ENCODE measurements around the gene NRP1. TPM values are rescaled to one million over a fixed set of nuclear protein-coding genes. Genes with fewer than 3 reads are reported as not detected.

NRP1 gene
- total RNA-seq, 1 experiment from 2014 or later, result 31.7 TPM

GRCh38 chr10:33254556-33255160, 79.8 kb downstream of the NRP1 start:
- CTCF ChIA-PET, result no interaction called here
- POLR2A ChIA-PET (ENCODE audit: low non-redundant PET), result no interaction called here
- Histone ChIP-seq H3K9me3 (ENCODE audit: low read depth, low read length, poor library complexity, severe bottlenecking) (no peaks in the 10 kb centered on the region), H3K27me3 (replicated peaks; ENCODE audit: insufficient read depth, low read depth, low read length, poor library complexity) (no peaks in the 10 kb centered on the region), H3K27ac (ENCODE audit: low read depth, low read length, poor library complexity, severe bottlenecking) (no peak overlapping the region), H3K4me3 (ENCODE audit: low read depth, low read length, poor library complexity, severe bottlenecking) (no peak overlapping the region), H3K36me3 (ENCODE audit: insufficient read depth, low read length, poor library complexity, severe bottlenecking) (no peaks in the 10 kb centered on the region), H3K4me1 (ENCODE audit: insufficient read depth, low read length, poor library complexity, severe bottlenecking) (peaks cover 2% of the 10 kb centered on the region)
- TF ChIP-seq CTCF (conservative IDR thresholded peaks at IDR 0.05; ENCODE audit: low read depth, low read length) (no peak), EZH2 (IDR thresholded peaks at IDR 0.05; ENCODE audit: borderline replicate concordance, low read depth, low read length, poor library complexity, severe bottlenecking) (no peak)
- BruUV-seq (replicated peaks), result no TSS peak
- no peak for DNase-seq (ENCODE audit: low spot score)
- intact Hi-C loops (cut with micrococcal nuclease; ENCODE audit: unreplicated experiment), result no loop called here

GRCh38 chr10:33253411-33253810, 81.1 kb downstream of the NRP1 start:
- POLR2A ChIA-PET (ENCODE audit: low non-redundant PET), result no interaction called here
- H3K27ac ChIP-seq (ENCODE audit: low read depth, low read length, poor library complexity, severe bottlenecking), result no peak overlapping the region
- no peaks in the 10 kb centered on the region for H3K9me3 ChIP-seq (ENCODE audit: low read depth, low read length, poor library complexity, severe bottlenecking)
- CTCF ChIA-PET, result no interaction called here
- intact Hi-C loops (cut with micrococcal nuclease; ENCODE audit: unreplicated experiment), result no loop called here
- H3K4me3 ChIP-seq (ENCODE audit: low read depth, low read length, poor library complexity, severe bottlenecking), result no peak overlapping the region
- peaks cover 13% of the 10 kb centered on the region for H3K4me1 ChIP-seq (ENCODE audit: insufficient read depth, low read length, poor library complexity, severe bottlenecking)
- H3K36me3 ChIP-seq (ENCODE audit: insufficient read depth, low read length, poor library complexity, severe bottlenecking), result no peaks in the 10 kb centered on the region
- no peaks in the 10 kb centered on the region for H3K27me3 ChIP-seq (replicated peaks; ENCODE audit: insufficient read depth, low read depth, low read length, poor library complexity)
- no peak for DNase-seq (ENCODE audit: low spot score)
- no peak for TF ChIP-seq EZH2 (IDR thresholded peaks at IDR 0.05; ENCODE audit: borderline replicate concordance, low read depth, low read length, poor library complexity, severe bottlenecking)
- no peak for TF ChIP-seq CTCF (conservative IDR thresholded peaks at IDR 0.05; ENCODE audit: low read depth, low read length)
- BruUV-seq (replicated peaks), result no TSS peak

GRCh38 chr10:33252794-33253203, 81.7 kb downstream of the NRP1 start:
- ChIA-PET POLR2A (ENCODE audit: low non-redundant PET) (no interaction called here), CTCF (no interaction called here)
- H3K9me3 ChIP-seq (ENCODE audit: low read depth, low read length, poor library complexity, severe bottlenecking), result no peaks in the 10 kb centered on the region
- no peaks in the 10 kb centered on the region for H3K36me3 ChIP-seq (ENCODE audit: insufficient read depth, low read length, poor library complexity, severe bottlenecking)
- no TSS peak for BruUV-seq (replicated peaks)
- DNase-seq (ENCODE audit: low spot score), result no peak
- H3K27ac ChIP-seq (ENCODE audit: low read depth, low read length, poor library complexity, severe bottlenecking), result no peak overlapping the region
- H3K4me3 ChIP-seq (ENCODE audit: low read depth, low read length, poor library complexity, severe bottlenecking), result no peak overlapping the region
- TF ChIP-seq CTCF (conservative IDR thresholded peaks at IDR 0.05; ENCODE audit: low read depth, low read length), result no peak
- TF ChIP-seq EZH2 (IDR thresholded peaks at IDR 0.05; ENCODE audit: borderline replicate concordance, low read depth, low read length, poor library complexity, severe bottlenecking), result no peak
- H3K4me1 ChIP-seq (ENCODE audit: insufficient read depth, low read length, poor library complexity, severe bottlenecking), result peaks cover 13% of the 10 kb centered on the region
- intact Hi-C loops (cut with micrococcal nuclease; ENCODE audit: unreplicated experiment), result no loop called here
- no peaks in the 10 kb centered on the region for H3K27me3 ChIP-seq (replicated peaks; ENCODE audit: insufficient read depth, low read depth, low read length, poor library complexity)
